GM12801 (cell line): ENCODE data around the gene PGBD5.

ENCODE experiments used
- CTCF ChIP-seq: IDR thresholded peaks from one replicate; pipeline ENCODE4 v1.5.1; 2011; ENCODE audit warnings: control low read depth; ENCODE audit not compliant: insufficient read length; ENCODE audit errors: extremely low read depth

Gene PGBD5

DNA sequence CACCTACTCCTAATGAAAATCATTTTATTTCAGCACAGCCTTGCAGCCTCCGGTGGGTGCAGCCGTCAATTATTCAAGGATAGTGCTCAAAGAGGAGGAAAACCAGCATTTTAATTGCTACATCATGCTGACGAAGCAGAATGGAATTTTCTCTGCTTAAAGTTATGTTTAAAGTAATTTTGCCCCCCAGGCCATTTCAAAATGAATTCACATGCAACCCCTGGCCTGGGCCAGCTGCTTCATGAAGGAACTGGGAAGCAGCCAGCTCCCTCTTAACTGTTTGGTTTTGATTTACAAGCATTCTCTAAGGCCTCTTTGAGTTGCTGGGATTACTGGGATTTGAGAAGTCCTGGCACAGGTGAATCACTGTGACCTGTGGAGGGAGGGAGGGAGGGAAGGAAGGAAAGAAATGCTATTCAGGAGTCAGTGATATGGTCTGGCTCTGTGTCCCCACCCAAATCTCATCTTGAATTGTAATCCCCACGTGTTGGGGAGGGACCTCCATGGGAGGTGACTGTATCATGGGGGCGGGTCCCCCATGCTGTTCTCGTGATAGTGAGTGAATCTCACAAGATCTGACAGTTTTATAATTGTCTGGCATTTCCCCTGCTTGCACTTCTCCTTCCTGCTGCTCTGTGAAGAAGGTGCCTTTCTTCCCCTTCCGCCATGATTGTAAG is 66.0 kb downstream of the PGBD5 start:
- no peak for TF ChIP-seq CTCF

DNA sequence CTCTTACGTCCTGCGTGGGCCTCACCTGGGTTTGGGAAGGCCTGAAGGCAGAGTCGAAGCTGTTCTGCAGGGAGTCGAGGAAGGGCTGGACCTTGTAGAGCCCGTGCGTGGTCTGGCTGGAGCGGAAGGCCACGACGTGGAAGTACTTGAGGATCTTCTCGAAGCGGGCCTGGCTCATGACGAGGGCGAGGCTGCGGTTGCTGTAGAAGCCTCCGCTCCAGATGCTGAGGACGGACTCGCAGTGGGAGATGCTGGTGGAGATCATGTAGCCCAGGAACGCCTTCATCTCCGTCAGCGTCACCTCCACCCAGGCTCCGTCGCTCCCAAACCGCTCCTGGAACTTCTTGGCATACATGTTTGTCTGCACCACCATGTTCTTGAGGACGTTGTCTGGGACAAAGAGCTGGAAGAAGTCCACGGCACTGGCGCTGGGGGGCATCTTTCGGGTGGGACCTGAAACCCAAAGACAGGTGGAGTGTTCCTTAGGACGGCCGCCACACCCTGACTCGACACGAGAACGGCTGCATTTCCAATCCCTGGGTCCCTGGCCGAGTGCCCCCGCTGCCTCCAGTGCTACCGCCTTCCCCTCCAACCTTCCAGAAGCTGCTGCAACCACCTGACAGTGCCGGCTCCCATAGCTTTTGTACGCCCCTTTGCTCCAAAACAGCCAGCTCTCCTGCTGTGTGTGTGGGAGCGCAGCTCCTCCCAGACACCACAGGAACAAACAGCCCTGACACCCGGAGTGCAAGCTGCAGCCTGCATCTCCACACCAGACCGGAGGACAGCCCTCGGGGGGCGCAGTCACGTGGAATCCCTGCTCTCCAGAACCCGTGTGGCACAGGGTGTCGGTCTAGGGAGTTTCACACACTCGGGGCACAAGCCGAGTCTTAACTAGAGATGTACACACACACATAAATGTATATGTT is 69.0 kb downstream of the PGBD5 start:
- no peak for TF ChIP-seq CTCF

DNA sequence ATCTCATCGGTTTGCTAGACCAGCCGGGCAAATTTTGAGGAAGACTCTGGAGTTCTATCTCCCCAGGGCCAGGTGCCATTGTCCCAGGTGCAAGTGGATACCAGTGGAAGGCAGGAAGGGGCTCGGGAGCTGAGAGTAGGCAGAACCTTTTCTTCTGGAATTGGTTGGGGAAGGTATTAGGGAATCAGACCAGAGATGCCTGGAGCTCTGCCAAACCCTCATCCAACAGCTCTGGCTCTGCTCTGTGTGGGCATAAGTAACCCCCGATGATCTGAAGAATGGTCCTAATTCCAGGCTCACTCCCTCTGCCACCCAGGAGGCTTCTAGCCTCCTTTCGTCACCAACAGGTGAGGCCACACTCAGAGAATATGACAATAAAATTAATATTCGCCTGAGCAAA is 69.9 kb downstream of the PGBD5 start:
- TF ChIP-seq CTCF = no peak

GRCh38 chr1:230355594-230355993 is 70.5 kb downstream of the PGBD5 start:
- TF ChIP-seq CTCF = no peak

- TF ChIP-seq CTCF = no peak
Observed at GRCh38 chr1:230355128-230355527, 71.0 kb downstream of the PGBD5 start.

DNA sequence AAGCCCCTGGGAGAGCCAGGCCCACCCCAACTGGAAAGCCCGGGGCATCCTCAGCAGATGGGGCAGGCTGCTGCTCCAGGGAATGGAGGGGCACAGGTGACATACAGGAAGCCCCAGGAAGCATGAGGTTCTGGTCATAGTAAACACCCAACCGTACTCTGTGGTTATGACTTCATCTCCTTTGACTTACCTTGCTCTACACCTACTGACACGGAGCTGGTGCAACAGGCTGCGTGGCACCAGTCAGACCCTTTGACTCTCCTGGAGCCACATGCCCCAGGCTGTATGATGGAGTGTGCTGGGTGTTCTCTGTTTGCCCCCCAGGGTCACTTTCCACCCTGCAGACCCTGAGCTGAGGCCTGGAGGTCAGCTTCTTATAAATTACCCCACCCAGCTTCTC is 72.1 kb downstream of the PGBD5 start:
- TF ChIP-seq CTCF = no peak

GRCh38 chr1:230352537-230352936 is 73.6 kb downstream of the PGBD5 start:
- TF ChIP-seq CTCF = no peak
